CD4-positive, alpha-beta T cell treated with Interferon gamma for 1 hour (primary cell): ENCODE data around the gene TP63.

Experiments
- DNase-seq: peaks from one replicate; pipeline ENCODE4 v3.0.0-alpha.2; 2020

Gene TP63

DNA sequence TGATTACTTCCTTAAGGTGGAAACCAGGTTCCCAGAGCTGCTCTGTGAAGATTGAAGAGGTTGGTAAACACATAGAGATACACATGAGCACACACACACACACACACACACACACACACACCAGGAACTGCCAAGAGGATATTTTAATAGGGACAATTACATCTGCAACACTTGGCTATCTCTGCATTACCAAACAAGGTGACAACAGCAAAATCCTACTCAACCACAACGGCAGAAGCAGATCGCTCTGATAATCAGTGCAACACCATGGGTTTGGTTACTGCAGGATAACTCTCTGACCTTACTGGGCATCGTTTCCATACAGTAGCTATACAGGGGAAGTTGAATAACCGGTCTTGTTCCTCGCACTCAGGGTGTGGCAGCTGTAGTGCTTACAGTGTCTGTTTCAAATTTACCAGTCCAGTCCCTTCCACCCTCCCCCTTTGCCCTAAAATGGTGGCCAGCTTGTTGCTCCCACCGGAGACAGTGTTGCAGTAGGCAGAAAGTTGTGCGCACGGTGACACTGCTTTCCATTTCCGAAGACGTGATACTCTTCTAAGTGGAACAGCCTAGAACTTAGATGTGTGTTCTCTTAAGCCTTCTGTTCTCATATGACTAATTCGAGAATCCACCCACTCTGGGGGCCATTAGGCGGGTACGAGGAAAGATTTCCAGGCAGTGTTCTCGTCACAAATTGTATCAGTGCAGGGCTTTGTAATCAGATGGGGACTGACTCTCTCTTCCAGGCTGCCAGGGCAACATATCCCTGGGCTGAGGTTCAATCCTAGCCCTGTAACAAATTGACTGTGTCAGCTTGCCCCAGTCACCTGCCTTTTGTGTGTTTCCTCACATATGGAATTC, 313.3 kb downstream of the TP63 start:
- no peak for DNase-seq

DNA sequence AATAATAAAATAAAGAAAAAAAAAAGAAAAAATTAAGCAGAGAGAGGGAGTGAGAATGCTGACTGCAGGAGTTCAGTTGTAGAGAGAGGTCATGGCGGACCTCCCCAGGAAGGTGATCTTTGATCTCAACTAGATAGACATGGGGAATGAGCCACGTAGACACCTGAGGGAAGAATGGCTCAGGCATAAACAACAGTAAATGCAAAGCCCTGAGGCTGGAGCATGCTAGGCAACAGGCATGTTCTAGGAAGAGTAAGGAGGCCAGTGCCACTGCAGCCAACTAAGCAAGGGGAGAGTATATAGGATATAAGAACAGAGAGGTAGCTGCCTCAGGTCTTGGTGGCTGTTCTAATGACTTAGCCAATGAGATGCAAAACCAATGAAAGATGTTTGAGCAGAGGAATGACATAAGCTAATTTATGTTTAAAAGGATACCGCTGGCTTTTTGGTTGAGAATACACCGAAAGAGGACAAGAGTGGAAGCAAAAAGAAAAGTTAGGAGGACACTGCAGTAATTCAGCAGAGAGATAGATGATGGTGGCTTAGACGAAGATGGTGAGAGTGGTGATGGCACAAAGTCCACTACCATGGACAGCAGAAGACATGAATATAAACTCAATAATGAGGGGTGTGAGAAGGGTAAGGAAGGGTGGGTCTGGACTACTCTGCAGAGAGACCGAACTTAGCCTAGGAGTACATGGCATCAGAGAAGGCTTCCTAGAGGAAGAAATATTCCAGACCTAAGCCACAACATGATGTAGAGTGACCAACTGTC, 314.9 kb downstream of the TP63 start:
- DNase-seq = no peak
